HepG2 (cell line): ENCODE measurements around the gene EVA1A. TPM values are rescaled to one million over a fixed set of nuclear protein-coding genes. Genes with fewer than 3 reads are reported as not detected.

Source experiments
- HNRNPUL1 ChIP-seq: fragments of 200-400 bp; formaldehyde crosslinking; IDR thresholded peaks from 2 replicates; pipeline ENCODE4 v1.6.1; 2017; ENCODE audit warnings: low read depth, mild to moderate bottlenecking, low read length, moderate library complexity
- KDM3A ChIP-seq: IDR thresholded peaks from 2 replicates; pipeline ENCODE4 v1.6.1; 2018; ENCODE audit warnings: low read depth, missing compliant biosample characterization
- MEIS2 ChIP-seq: sonication (generic); formaldehyde crosslinking; IDR thresholded peaks from 2 replicates; pipeline ENCODE4 v1.9.0; 2021; ENCODE audit warnings: mild to moderate bottlenecking, missing genetic modification reagents
- MIXL1 ChIP-seq: IDR thresholded peaks from 2 replicates; pipeline ENCODE4 v1.6.1; 2016
- ZNF205 ChIP-seq: IDR thresholded peaks from 2 replicates; pipeline ENCODE4 v1.6.1; 2018; ENCODE audit warnings: missing biosample characterization, missing genetic modification reagents
- ZNF296 ChIP-seq: sonication (generic); formaldehyde crosslinking; conservative IDR thresholded peaks from 2 replicates; pipeline ENCODE4 v1.5.0; 2020; ENCODE audit warnings: mild to moderate bottlenecking, missing genetic modification reagents
- polyA plus RNA-seq, 8 experiments: library from polyadenylated mRNA; depleted of rRNA in 3 of 8; stranded (reverse) in 7 of 8; unstranded in 1 of 8; fragments of >200 nt; fragmentation: Illumina TruSeq in 4 of 8; extraction: Trizol in 4 of 8; gene quantifications; 2 replicates each; pipeline versions ENCODE4 v1.2.1 to v1.2.3, GENCODE V29; 2011 to 2016; ENCODE audit warnings: low read depth in 4 of 8, missing spikeins in 1 of 8, mixed read lengths in 1 of 8; ENCODE audit not compliant: insufficient read depth in 1 of 8
- total RNA-seq, 5 experiments: library from RNA; depleted of rRNA; stranded (reverse); fragments of >200 nt; fragmentation: Illumina TruSeq; extraction: Trizol; gene quantifications; 2 replicates each; pipeline ENCODE4 v1.2.3, GENCODE V29; 2016; ENCODE audit warnings: low read depth in 1 of 5
- TF ChIP-seq, protein P1 (sequence below), 2 experiments: sonication (generic) in 1 of 2; formaldehyde crosslinking in 1 of 2; IDR thresholded peaks; 2 replicates each; pipeline versions ENCODE4 v1.4.0 to v1.6.1; 2016 to 2020; ENCODE audit warnings: borderline replicate concordance in 1 of 2, low read depth in 1 of 2, mild to moderate bottlenecking in 1 of 2, missing genetic modification reagents in 1 of 2
- TF ChIP-seq, protein P2 (sequence below): sonication (generic); formaldehyde crosslinking; conservative IDR thresholded peaks from 2 replicates; pipeline ENCODE4 v1.4.0; 2020; ENCODE audit warnings: mild to moderate bottlenecking, missing genetic modification reagents, moderate library complexity
- TF ChIP-seq, protein P3 (sequence below): sonication (generic); formaldehyde crosslinking; IDR thresholded peaks from 2 replicates; pipeline ENCODE4 v1.4.0; 2020; ENCODE audit warnings: mild to moderate bottlenecking, low read depth, missing genetic modification reagents
- TF ChIP-seq, protein P4 (sequence below): sonication (generic); formaldehyde crosslinking; IDR thresholded peaks from 2 replicates; pipeline ENCODE4 v1.9.0; 2021; ENCODE audit warnings: missing genetic modification reagents, borderline replicate concordance

Gene EVA1A
- total and polyA plus RNA-seq, 2 of the 13 experiments (the other 11 are each of a cell fraction or from before 2014, with no cell fraction given) = 57.5 to 57.8 TPM

DNA sequence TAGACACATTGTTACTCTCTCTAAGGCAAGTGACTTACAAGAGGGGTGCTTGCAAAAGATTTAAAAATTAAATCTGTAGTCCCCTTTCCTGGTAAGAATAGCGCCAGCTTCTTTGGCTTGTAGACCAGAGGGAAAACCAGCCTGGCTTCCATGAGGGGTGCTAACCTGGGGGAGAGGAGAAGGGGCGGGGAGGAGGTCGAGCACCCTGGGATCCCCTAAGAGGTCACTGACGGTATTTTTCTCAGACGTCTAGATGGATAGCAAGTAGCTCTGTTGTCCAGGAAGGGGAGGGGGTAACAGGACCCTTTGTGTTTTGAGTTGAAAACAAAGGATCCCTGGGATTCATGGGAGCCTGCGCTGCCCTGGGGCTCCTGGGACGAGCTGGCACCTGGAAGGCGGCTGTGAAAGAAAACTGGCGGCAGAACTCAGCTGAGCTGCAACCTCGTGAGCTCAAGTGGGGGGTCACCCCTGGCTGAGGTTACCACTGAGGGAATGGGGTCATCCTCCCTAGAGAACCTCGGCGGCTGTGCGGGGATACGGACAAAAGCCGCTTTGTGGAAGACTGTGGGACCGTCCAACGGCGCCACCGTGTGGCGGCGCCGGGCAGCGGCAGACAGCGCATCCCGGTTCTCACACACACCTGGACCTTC lies 48.1 kb upstream of the EVA1A start (continued):
- TF ChIP-seq, protein P1, sequence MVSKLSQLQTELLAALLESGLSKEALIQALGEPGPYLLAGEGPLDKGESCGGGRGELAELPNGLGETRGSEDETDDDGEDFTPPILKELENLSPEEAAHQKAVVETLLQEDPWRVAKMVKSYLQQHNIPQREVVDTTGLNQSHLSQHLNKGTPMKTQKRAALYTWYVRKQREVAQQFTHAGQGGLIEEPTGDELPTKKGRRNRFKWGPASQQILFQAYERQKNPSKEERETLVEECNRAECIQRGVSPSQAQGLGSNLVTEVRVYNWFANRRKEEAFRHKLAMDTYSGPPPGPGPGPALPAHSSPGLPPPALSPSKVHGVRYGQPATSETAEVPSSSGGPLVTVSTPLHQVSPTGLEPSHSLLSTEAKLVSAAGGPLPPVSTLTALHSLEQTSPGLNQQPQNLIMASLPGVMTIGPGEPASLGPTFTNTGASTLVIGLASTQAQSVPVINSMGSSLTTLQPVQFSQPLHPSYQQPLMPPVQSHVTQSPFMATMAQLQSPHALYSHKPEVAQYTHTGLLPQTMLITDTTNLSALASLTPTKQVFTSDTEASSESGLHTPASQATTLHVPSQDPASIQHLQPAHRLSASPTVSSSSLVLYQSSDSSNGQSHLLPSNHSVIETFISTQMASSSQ (IDR thresholded peaks at IDR 0.05; ENCODE audit: low read depth) = no peak
- TF ChIP-seq, protein P1 (CRISPR knock-in tag; IDR thresholded peaks at IDR 0.05; ENCODE audit: borderline replicate concordance) = peak; percentile 59; the same call in 1 of the 2 replicates
- no peak for TF ChIP-seq ZNF205 (CRISPR knock-in tag)
- TF ChIP-seq ZNF296 (CRISPR knock-in tag) = no peak
- TF ChIP-seq MEIS2 (CRISPR knock-in tag) = no peak
- peak; percentile 90; the same call in 1 of the 2 replicates for TF ChIP-seq KDM3A (CRISPR knock-in tag)
- peak; percentile 51; the same call in 1 of the 2 replicates for TF ChIP-seq MIXL1
- TF ChIP-seq, protein P2, sequence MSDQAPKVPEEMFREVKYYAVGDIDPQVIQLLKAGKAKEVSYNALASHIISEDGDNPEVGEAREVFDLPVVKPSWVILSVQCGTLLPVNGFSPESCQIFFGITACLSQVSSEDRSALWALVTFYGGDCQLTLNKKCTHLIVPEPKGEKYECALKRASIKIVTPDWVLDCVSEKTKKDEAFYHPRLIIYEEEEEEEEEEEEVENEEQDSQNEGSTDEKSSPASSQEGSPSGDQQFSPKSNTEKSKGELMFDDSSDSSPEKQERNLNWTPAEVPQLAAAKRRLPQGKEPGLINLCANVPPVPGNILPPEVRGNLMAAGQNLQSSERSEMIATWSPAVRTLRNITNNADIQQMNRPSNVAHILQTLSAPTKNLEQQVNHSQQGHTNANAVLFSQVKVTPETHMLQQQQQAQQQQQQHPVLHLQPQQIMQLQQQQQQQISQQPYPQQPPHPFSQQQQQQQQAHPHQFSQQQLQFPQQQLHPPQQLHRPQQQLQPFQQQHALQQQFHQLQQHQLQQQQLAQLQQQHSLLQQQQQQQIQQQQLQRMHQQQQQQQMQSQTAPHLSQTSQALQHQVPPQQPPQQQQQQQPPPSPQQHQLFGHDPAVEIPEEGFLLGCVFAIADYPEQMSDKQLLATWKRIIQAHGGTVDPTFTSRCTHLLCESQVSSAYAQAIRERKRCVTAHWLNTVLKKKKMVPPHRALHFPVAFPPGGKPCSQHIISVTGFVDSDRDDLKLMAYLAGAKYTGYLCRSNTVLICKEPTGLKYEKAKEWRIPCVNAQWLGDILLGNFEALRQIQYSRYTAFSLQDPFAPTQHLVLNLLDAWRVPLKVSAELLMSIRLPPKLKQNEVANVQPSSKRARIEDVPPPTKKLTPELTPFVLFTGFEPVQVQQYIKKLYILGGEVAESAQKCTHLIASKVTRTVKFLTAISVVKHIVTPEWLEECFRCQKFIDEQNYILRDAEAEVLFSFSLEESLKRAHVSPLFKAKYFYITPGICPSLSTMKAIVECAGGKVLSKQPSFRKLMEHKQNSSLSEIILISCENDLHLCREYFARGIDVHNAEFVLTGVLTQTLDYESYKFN (CRISPR knock-in tag) = peak; percentile 41; the same call in 1 of the 2 replicates
- TF ChIP-seq, protein P3, sequence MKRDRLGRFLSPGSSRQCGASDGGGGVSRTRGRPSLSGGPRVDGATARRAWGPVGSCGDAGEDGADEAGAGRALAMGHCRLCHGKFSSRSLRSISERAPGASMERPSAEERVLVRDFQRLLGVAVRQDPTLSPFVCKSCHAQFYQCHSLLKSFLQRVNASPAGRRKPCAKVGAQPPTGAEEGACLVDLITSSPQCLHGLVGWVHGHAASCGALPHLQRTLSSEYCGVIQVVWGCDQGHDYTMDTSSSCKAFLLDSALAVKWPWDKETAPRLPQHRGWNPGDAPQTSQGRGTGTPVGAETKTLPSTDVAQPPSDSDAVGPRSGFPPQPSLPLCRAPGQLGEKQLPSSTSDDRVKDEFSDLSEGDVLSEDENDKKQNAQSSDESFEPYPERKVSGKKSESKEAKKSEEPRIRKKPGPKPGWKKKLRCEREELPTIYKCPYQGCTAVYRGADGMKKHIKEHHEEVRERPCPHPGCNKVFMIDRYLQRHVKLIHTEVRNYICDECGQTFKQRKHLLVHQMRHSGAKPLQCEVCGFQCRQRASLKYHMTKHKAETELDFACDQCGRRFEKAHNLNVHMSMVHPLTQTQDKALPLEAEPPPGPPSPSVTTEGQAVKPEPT = 0 out of 2 replicates have a peak, but pooled peaks have one; percentile 77
- TF ChIP-seq, protein P4, sequence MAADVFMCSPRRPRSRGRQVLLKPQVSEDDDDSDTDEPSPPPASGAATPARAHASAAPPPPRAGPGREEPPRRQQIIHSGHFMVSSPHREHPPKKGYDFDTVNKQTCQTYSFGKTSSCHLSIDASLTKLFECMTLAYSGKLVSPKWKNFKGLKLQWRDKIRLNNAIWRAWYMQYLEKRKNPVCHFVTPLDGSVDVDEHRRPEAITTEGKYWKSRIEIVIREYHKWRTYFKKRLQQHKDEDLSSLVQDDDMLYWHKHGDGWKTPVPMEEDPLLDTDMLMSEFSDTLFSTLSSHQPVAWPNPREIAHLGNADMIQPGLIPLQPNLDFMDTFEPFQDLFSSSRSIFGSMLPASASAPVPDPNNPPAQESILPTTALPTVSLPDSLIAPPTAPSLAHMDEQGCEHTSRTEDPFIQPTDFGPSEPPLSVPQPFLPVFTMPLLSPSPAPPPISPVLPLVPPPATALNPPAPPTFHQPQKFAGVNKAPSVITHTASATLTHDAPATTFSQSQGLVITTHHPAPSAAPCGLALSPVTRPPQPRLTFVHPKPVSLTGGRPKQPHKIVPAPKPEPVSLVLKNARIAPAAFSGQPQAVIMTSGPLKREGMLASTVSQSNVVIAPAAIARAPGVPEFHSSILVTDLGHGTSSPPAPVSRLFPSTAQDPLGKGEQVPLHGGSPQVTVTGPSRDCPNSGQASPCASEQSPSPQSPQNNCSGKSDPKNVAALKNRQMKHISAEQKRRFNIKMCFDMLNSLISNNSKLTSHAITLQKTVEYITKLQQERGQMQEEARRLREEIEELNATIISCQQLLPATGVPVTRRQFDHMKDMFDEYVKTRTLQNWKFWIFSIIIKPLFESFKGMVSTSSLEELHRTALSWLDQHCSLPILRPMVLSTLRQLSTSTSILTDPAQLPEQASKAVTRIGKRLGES = no peak
- no peak for TF ChIP-seq HNRNPUL1
